Hepatocyte (in vitro differentiated cells): ENCODE measurements around the gene SLC17A2.

Experiments used
- CTCF ChIP-seq: fragments of 200-600 bp; sonication (generic); IDR thresholded peaks from 2 replicates; pipeline ENCODE4 v1.5.1; 2016; ENCODE audit warnings: antibody characterized with exemption, mild to moderate bottlenecking; ENCODE audit not compliant: poor library complexity
- EZH2 ChIP-seq: fragments of 200-600 bp; sonication (generic); IDR thresholded peaks from 2 replicates; pipeline ENCODE4 v1.6.1; 2016; ENCODE audit warnings: antibody characterized with exemption, mild to moderate bottlenecking, borderline replicate concordance
- EZH2phosphoT487 ChIP-seq: fragments of 200-600 bp; sonication (generic); IDR thresholded peaks from one replicate; pipeline ENCODE4 v1.6.1; 2018; ENCODE audit warnings: antibody characterized with exemption, mild to moderate bottlenecking, low read depth, moderate library complexity; ENCODE audit not compliant: unreplicated experiment, severe bottlenecking

DNA sequence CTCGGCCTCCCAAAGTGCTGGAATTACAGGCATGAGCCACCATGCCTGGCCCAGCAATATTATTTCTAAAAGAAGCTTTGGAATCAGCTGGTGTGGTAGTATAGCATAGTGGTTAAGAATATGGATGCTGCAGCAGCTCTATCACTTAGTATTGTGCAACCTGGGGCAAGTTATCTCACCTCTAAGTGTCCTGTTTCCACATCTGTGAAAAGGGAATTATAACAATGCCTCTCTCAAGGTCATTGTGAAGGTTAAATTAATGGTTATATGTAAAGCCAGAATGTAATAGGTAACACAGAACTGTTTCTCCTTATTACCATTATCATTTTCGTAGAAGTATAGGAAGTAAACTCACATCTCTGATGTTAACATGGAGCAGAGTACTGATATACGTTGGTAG is 14.2 kb downstream of the SLC17A2 start:
- TF ChIP-seq CTCF, result no peak
- no peak for TF ChIP-seq EZH2
- no peak for TF ChIP-seq EZH2phosphoT487
